IMR-90 (cell line): Measurements from ENCODE around the gene KRT80. TPM values are rescaled to one million over a fixed set of nuclear protein-coding genes. Genes with fewer than 3 reads are reported as not detected.
A peak's percentile ranks its signal among the peaks of the same experiment; 100 is the strongest.

Experiments
- ATAC-seq: fragments of 200-7000 bp; cut with Tn5 transposase; 2 replicates; pipeline ENCODE4 v1.9.1; 2020; ENCODE audit warnings: low read depth, mild to moderate bottlenecking, moderate library complexity
- BruUV-seq: library from RNA; stranded (reverse); fragments of 400-500 nt; replicated peaks from 2 replicates; lab custom pipeline; 2021; lab: Mats Ljungman, UMichigan
- CTCF ChIA-PET: fragments of 300-600 bp; formaldehyde crosslinking; extraction: SDS; loops from one replicate; lab custom pipeline; 2021; ENCODE audit warnings: antibody characterized with exemption; lab: Yijun Ruan, JAX
- POLR2A ChIA-PET: fragments of 300-600 bp; sonication (Branson Sonifier 250); formaldehyde crosslinking; loops from one replicate; lab custom pipeline; 2022; ENCODE audit warnings: antibody characterized with exemption; ENCODE audit not compliant: unreplicated experiment; lab: Charles Lee
- DNase-seq: peaks from one replicate; pipeline ENCODE4 v3.0.0; 2013
- H2AFZ ChIP-seq: replicated peaks from 2 replicates; pipeline ENCODE3; 2013; ENCODE audit warnings: low read length, mild to moderate bottlenecking; ENCODE audit not compliant: poor library complexity
- H2AK5ac ChIP-seq: 2 replicates; pipeline ENCODE4 v1.6.1; 2013; ENCODE audit warnings: low read depth, low read length, inconsistent platforms
- H2AK9ac ChIP-seq: replicated peaks from 2 replicates; pipeline ENCODE3; 2013; ENCODE audit warnings: mild to moderate bottlenecking, low read depth, low read length, moderate library complexity; ENCODE audit not compliant: poor library complexity
- H2BK120ac ChIP-seq: 2 replicates; pipeline ENCODE4 v1.6.1; 2013; ENCODE audit warnings: low read depth, low read length, inconsistent platforms
- H2BK15ac ChIP-seq: 3 replicates; pipeline ENCODE4 v1.6.1; 2013; ENCODE audit warnings: low read depth, low read length, inconsistent platforms
- H2BK20ac ChIP-seq: 2 replicates; pipeline ENCODE4 v1.6.1; 2013; ENCODE audit warnings: low read depth, mild to moderate bottlenecking, inconsistent platforms, low read length, moderate library complexity
- H2BK5ac ChIP-seq: 2 replicates; pipeline ENCODE4 v1.6.1; 2013; ENCODE audit warnings: mild to moderate bottlenecking, low read depth, low read length, inconsistent platforms; ENCODE audit not compliant: poor library complexity, severe bottlenecking
- H3K14ac ChIP-seq: replicated peaks from 2 replicates; pipeline ENCODE4 v1.6.1; 2013; ENCODE audit warnings: low read depth, low read length, inconsistent platforms
- H3K18ac ChIP-seq: 2 replicates; pipeline ENCODE4 v1.6.1; 2013; ENCODE audit warnings: low read depth, low read length, control low read depth
- H3K23ac ChIP-seq: 2 replicates; pipeline ENCODE4 v1.6.1; 2013; ENCODE audit warnings: low read depth, low read length, inconsistent platforms
- H3K27ac ChIP-seq: 2 replicates; pipeline ENCODE4 v1.5.1; 2013; ENCODE audit warnings: mild to moderate bottlenecking, control low read depth, low read length; ENCODE audit not compliant: insufficient read depth
- H3K27me3 ChIP-seq: 2 replicates; pipeline ENCODE4 v1.6.1; 2013; ENCODE audit warnings: low read length; ENCODE audit not compliant: control insufficient read depth, insufficient read depth
- H3K36me3 ChIP-seq: 2 replicates; pipeline ENCODE4 v1.6.1; 2013; ENCODE audit warnings: low read length, mixed read lengths; ENCODE audit not compliant: control insufficient read depth, insufficient read depth
- H3K4ac ChIP-seq: 2 replicates; pipeline ENCODE4 v1.6.1; 2013; ENCODE audit warnings: low read depth, low read length, inconsistent platforms
- H3K4me1 ChIP-seq: 2 replicates; pipeline ENCODE4 v1.6.1; 2013; ENCODE audit warnings: low read length, mixed read lengths; ENCODE audit not compliant: control insufficient read depth, insufficient read depth
- H3K4me2 ChIP-seq: 2 replicates; pipeline ENCODE4 v1.6.1; 2013; ENCODE audit warnings: low read depth, mild to moderate bottlenecking, control low read depth, low read length, moderate library complexity
- H3K4me3 ChIP-seq: 2 replicates; pipeline ENCODE4 v1.5.1; 2013; ENCODE audit warnings: low read depth, mild to moderate bottlenecking, control low read depth, low read length, moderate library complexity; ENCODE audit not compliant: insufficient read depth
- H3K56ac ChIP-seq: 2 replicates; pipeline ENCODE4 v1.6.1; 2013; ENCODE audit warnings: low read length, inconsistent platforms; ENCODE audit not compliant: insufficient read depth; ENCODE audit errors: extremely low read depth
- H3K79me1 ChIP-seq, 2 experiments: 2 replicates each; pipeline ENCODE4 v1.6.1; 2013; ENCODE audit warnings: low read length in 2 of 2, inconsistent platforms in 1 of 2, low read depth in 1 of 2
- H3K9ac ChIP-seq: 2 replicates; pipeline ENCODE4 v1.6.1; 2013; ENCODE audit warnings: low read depth, low read length, control low read depth
- H3K9me1 ChIP-seq: 2 replicates; pipeline ENCODE4 v1.6.1; 2013; ENCODE audit warnings: low read length, inconsistent platforms; ENCODE audit not compliant: insufficient read depth
- H3K9me3 ChIP-seq: 2 replicates; pipeline ENCODE4 v1.6.1; 2013; ENCODE audit warnings: low read length; ENCODE audit not compliant: control insufficient read depth, insufficient read depth
- H4K20me1 ChIP-seq: 2 replicates; pipeline ENCODE4 v1.6.1; 2013; ENCODE audit warnings: low read length, inconsistent platforms; ENCODE audit not compliant: insufficient read depth
- H4K5ac ChIP-seq: 2 replicates; pipeline ENCODE4 v1.6.1; 2013; ENCODE audit warnings: mild to moderate bottlenecking, low read depth, low read length, control low read depth
- H4K8ac ChIP-seq, 2 experiments: 2 replicates each; pipeline ENCODE4 v1.6.1; 2013; ENCODE audit warnings: low read depth in 2 of 2, low read length in 2 of 2, control low read depth in 1 of 2, inconsistent platforms in 1 of 2
- H4K91ac ChIP-seq: 2 replicates; pipeline ENCODE4 v1.6.1; 2013; ENCODE audit warnings: low read depth, low read length, inconsistent platforms; ENCODE audit not compliant: insufficient read depth
- BHLHE40 ChIP-seq: fragments of 150-350 bp; IDR thresholded peaks from 2 replicates; pipeline ENCODE4 v1.6.1; 2016; ENCODE audit warnings: mild to moderate bottlenecking, low read depth, low read length
- CHD1 ChIP-seq: IDR thresholded peaks from 2 replicates; pipeline ENCODE4 v1.6.1; 2012; ENCODE audit warnings: low read depth, low read length, improper control_type of control experiment
- CTCF ChIP-seq: conservative IDR thresholded peaks from 2 replicates; pipeline ENCODE4 v1.5.1; 2012; ENCODE audit warnings: mild to moderate bottlenecking, low read depth, low read length, improper control_type of control experiment
- POLR2A ChIP-seq: IDR thresholded peaks from 2 replicates; pipeline ENCODE4 v1.6.1; 2012; ENCODE audit warnings: mild to moderate bottlenecking, low read depth, low read length
- RAD21 ChIP-seq: IDR thresholded peaks from 2 replicates; pipeline ENCODE4 v1.6.1; 2012; ENCODE audit warnings: low read length, improper control_type of control experiment
- SMC3 ChIP-seq: fragments of 150-350 bp; IDR thresholded peaks from 2 replicates; pipeline ENCODE4 v1.6.1; 2016; ENCODE audit warnings: low read depth, mild to moderate bottlenecking, antibody characterized with exemption, low read length, moderate library complexity
- USF2 ChIP-seq: fragments of 150-350 bp; IDR thresholded peaks from 2 replicates; pipeline ENCODE4 v1.6.1; 2017; ENCODE audit warnings: mild to moderate bottlenecking, antibody characterized with exemption, low read length, low read depth
- WGBS, 2 experiments: methylation state at CpG; one replicate each; pipeline versions ENCODE4 v1.1.5 to v1.1.7; 2013; ENCODE audit warnings: missing lambda C conversion rate in 2 of 2; ENCODE audit not compliant: insufficient read length in 1 of 2; ENCODE audit errors: extremely low coverage in 2 of 2; 5-methylcytosine and 5-hydroxymethylcytosine counted together
- dilution Hi-C: fragments of 300-500 bp; cut with HindIII; formaldehyde crosslinking; loops from one replicate; pipeline ENCODE4 v1.14.3; 2018; ENCODE audit warnings: low sequenced_read_pairs; ENCODE audit not compliant: unreplicated experiment
- in situ Hi-C: fragments of 300-500 bp; cut with MboI; formaldehyde crosslinking; loops from 3 replicates; pipeline ENCODE4 v1.14.3; 2019; ENCODE audit warnings: low sequenced_read_pairs, inconsistent platforms, mixed read lengths
- intact Hi-C: fragments of 100-400 bp; cut with micrococcal nuclease; formaldehyde crosslinking; loops from 2 replicates; pipeline ENCODE4 v1.10.0; 2022
- polyA plus RNA-seq, 3 experiments: library from polyadenylated mRNA; depleted of rRNA; stranded (reverse); fragments of >200 nt; gene quantifications; 2 replicates each; pipeline ENCODE4 v1.2.3, GENCODE V29; 2012; ENCODE audit warnings: low replicate concordance in 1 of 3
- total RNA-seq: library from RNA; depleted of rRNA; stranded (reverse); fragments of >200 nt; gene quantifications from 2 replicates; pipeline ENCODE4 v1.2.3, GENCODE V29; 2012

KRT80 gene
- total and polyA plus RNA-seq, 2 of the 4 experiments (the other 2 are of a cell fraction) = 0.54 to 3.4 TPM

GRCh38 chr12:52156757-52157565 is 34.9 kb downstream of the KRT80 start:
- no peak for TF ChIP-seq BHLHE40
- TF ChIP-seq SMC3 = peak; percentile 97
- TF ChIP-seq RAD21 = peak; percentile 98
- peak; percentile 55; the same call in 1 of the 2 replicates for TF ChIP-seq POLR2A
- TF ChIP-seq CHD1 = no peak
- no peak for TF ChIP-seq USF2
- peak; percentile 97 for TF ChIP-seq CTCF
- Histone ChIP-seq H3K4me3 (no peak overlapping the region), H2BK5ac (no peak overlapping the region), H4K91ac (peak overlapping the region; percentile 50; the same call in 1 of the 2 replicates), H3K79me1 (no peaks in the 10 kb centered on the region), H2BK20ac (0 out of 2 replicates have a peak overlapping the region, but pooled peaks have one; percentile 44), H2BK120ac (peak overlapping the region; percentile 44), H2BK15ac (no peak overlapping the region; the same call in 2 of the 3 replicates), H2AFZ (peak overlapping the region; percentile 81), H4K5ac (no peak overlapping the region), H3K4me2 (no peak overlapping the region), H3K23ac (no peak overlapping the region), H3K27ac (no peak overlapping the region), H3K9me1 (peaks cover 6% of the 10 kb centered on the region; the same call in 1 of the 2 replicates), H3K18ac (no peak overlapping the region), H3K56ac (no peak overlapping the region), H3K36me3 (no peaks in the 10 kb centered on the region), H3K9ac (no peak overlapping the region), H3K4ac (peak overlapping the region; percentile 41; the same call in 1 of the 2 replicates), H3K4me1 (no peaks in the 10 kb centered on the region), H4K8ac (no peak overlapping the region), H3K9me3 (no peaks in the 10 kb centered on the region), H3K27me3 (no peaks in the 10 kb centered on the region), H2AK5ac (peak overlapping the region; percentile 76), H3K14ac (no peak overlapping the region), H4K20me1 (no peaks in the 10 kb centered on the region), H2AK9ac (peak overlapping the region; percentile 58)
- intact Hi-C loops = loop anchor here (1.0 to 2.0 kb wide), 7 partner anchors 56 to 722 kb away; no protein-coding TSS in a partner anchor
- BruUV-seq = no TSS peak
- CTCF ChIA-PET = interaction anchor here (0.6 to 2.2 kb wide), 7 partner anchors 10 to 215 kb away, joined by 3 to 6 read pairs (median 3); no protein-coding TSS in a partner anchor
- POLR2A ChIA-PET = no interaction called here
- no CpG with 5 or more reads among the region's 15 CpGs for WGBS, 2 experiments
- in situ Hi-C loops = loop anchor here (5.0 to 10.0 kb wide), 3 partner anchors 170 to 818 kb away; no protein-coding TSS in a partner anchor
- dilution Hi-C loops = no loop called here
- ATAC-seq (peak; percentile 83), DNase-seq (peak; percentile 42)
